ENCODE results near the gene RPL18. TPM values are rescaled to one million over a fixed set of nuclear protein-coding genes. Genes with fewer than 3 reads are reported as not detected.

Gene RPL18
- total and polyA plus RNA-seq, 2 experiments from 2014 or later: 659 to 1,266 TPM

DNA sequence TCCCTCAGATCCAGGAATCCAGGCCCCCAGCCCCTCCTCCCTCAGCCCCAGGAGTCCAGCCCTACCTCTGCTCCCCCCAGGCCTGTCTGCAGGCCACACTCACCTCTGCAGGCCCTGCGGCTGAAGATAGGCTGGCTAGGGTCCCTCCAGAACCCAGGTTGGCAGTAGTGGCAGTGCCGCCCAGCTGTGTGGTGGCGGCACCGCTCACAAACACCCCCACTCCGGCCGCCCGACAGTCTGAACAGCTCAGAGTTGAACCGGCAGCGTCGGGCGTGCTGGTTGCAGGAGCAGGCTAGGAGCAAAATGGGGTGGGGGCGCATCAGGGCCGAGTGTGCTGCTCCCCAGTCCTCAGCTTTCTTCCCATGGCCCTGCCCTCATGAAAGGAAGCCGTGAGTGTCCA, 45.5 kb upstream of the RPL18 start:
- H3K9ac ChIP-seq: no peak overlapping the region
- no peaks in the 10 kb centered on the region for H3K79me2 ChIP-seq (ENCODE audit: insufficient read depth)
- no peak overlapping the region for H2AFZ ChIP-seq
- H3K4me2 ChIP-seq (ENCODE audit: unreplicated experiment): no peak overlapping the region
- H3F3A ChIP-seq (ENCODE audit: insufficient read depth): no peaks in the 10 kb centered on the region
- H3K4me3 ChIP-seq: no peak overlapping the region
- no peak for TF ChIP-seq EZH2 (IDR thresholded peaks at IDR 0.05; ENCODE audit: insufficient read depth, poor library complexity, severe bottlenecking)
- H3K36me3 ChIP-seq (ENCODE audit: low read depth): no peaks in the 10 kb centered on the region
- H3K4me1 ChIP-seq (ENCODE audit: insufficient read depth): no peaks in the 10 kb centered on the region
- H3K9me2 ChIP-seq (ENCODE audit: insufficient read depth): no peaks in the 10 kb centered on the region
- no peaks in the 10 kb centered on the region for H4K20me1 ChIP-seq (ENCODE audit: insufficient read depth)
- no peaks in the 10 kb centered on the region for H3K27me3 ChIP-seq (replicated peaks; ENCODE audit: insufficient read depth)
- in situ Hi-C loops (cut with MboI): no loop called here
- H3K9me3 ChIP-seq (ENCODE audit: low read depth): no peaks in the 10 kb centered on the region
- no peak overlapping the region for H3K27ac ChIP-seq
- DNase-seq: no peak
- 78 to 84% methylated on average over 14 of the region's 14 CpGs for WGBS, 2 experiments (ENCODE audit: low coverage in 1 of 2, low lambda C conversion rate in 2 of 2, missing lambda C conversion rate in 2 of 2)

DNA sequence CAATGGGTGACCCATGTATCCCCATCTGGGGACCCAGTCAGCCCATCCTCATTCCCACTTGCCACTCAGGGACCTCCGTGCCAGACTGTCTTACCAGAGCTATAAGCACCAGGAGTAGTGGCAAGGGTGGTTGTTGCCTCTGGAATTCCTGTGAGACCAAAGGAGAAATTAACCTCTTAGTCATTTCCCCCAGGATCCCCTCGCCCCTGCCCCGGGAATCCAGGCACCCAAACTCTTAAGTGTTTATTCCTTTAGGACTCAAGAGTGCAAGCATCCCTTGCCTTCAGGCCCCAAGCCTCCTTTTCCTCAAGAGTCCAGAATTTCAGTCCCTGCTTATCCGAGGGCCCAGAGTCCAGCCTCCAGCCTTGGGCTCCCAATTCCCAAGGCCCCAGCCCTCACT, 44.7 kb upstream of the RPL18 start:
- in situ Hi-C loops (cut with MboI): no loop called here
- H4K20me1 ChIP-seq (ENCODE audit: insufficient read depth): no peaks in the 10 kb centered on the region
- no peak overlapping the region for H2AFZ ChIP-seq
- no peak overlapping the region for H3K27ac ChIP-seq
- H3K9me2 ChIP-seq (ENCODE audit: insufficient read depth): no peaks in the 10 kb centered on the region
- TF ChIP-seq EZH2phosphoT487 (IDR thresholded peaks at IDR 0.05; ENCODE audit: insufficient read depth, low read depth) (no peak), EZH2 (IDR thresholded peaks at IDR 0.05; ENCODE audit: insufficient read depth, poor library complexity, severe bottlenecking) (no peak)
- no peak overlapping the region for H3K4me3 ChIP-seq
- H3K27me3 ChIP-seq (replicated peaks; ENCODE audit: insufficient read depth): no peaks in the 10 kb centered on the region
- no peaks in the 10 kb centered on the region for H3K4me1 ChIP-seq (ENCODE audit: insufficient read depth)
- H3K4me2 ChIP-seq (ENCODE audit: unreplicated experiment): no peak overlapping the region
- DNase-seq: no peak
- H3K9ac ChIP-seq: no peak overlapping the region
- H3K79me2 ChIP-seq (ENCODE audit: insufficient read depth): no peaks in the 10 kb centered on the region
- no peaks in the 10 kb centered on the region for H3F3A ChIP-seq (ENCODE audit: insufficient read depth)
- H3K9me3 ChIP-seq (ENCODE audit: low read depth): no peaks in the 10 kb centered on the region
- WGBS, 2 experiments (ENCODE audit: low coverage in 1 of 2, low lambda C conversion rate in 2 of 2, missing lambda C conversion rate in 2 of 2): 58 to 65% methylated on average over 4 of the region's 4 CpGs
- no peaks in the 10 kb centered on the region for H3K36me3 ChIP-seq (ENCODE audit: low read depth)

DNA sequence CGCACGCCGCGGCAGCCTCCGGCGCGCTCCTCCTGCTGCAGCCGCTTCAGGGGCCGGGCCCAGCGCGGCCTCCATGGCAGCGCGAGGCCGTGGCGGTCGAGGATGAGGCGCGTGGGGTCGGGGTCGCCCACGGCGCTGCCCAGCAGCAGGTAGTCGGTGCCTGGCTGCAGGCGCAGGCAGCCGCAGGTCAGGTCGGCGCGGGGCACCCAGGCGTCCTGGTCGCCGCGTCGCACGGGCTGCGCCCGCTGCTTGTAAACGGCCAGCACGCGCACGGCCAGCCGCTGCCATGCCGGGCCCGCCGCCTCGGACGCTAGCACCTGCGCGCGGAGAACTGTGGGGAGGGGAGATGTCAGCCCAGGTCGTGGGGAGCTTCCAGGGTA, 42.7 kb upstream of the RPL18 start:
- no peaks in the 10 kb centered on the region for H4K20me1 ChIP-seq (ENCODE audit: insufficient read depth)
- in situ Hi-C loops (cut with MboI): no loop called here
- H3K9me3 ChIP-seq (ENCODE audit: low read depth): no peaks in the 10 kb centered on the region
- no peak overlapping the region for H2AFZ ChIP-seq
- no peaks in the 10 kb centered on the region for H3K27me3 ChIP-seq (replicated peaks; ENCODE audit: insufficient read depth)
- H3K79me2 ChIP-seq (ENCODE audit: insufficient read depth): no peaks in the 10 kb centered on the region
- TF ChIP-seq EZH2 (IDR thresholded peaks at IDR 0.05; ENCODE audit: insufficient read depth, poor library complexity, severe bottlenecking) (no peak), EZH2phosphoT487 (IDR thresholded peaks at IDR 0.05; ENCODE audit: insufficient read depth, low read depth) (no peak)
- peaks cover 4% of the 10 kb centered on the region; the same call in 1 of the 2 replicates for H3K4me1 ChIP-seq (ENCODE audit: insufficient read depth)
- H3K9me2 ChIP-seq (ENCODE audit: insufficient read depth): no peaks in the 10 kb centered on the region
- no peak overlapping the region for H3K4me2 ChIP-seq (ENCODE audit: unreplicated experiment)
- no peaks in the 10 kb centered on the region for H3K36me3 ChIP-seq (ENCODE audit: low read depth)
- WGBS, 2 experiments (ENCODE audit: low coverage in 1 of 2, low lambda C conversion rate in 2 of 2, missing lambda C conversion rate in 2 of 2): 91 to 95% methylated on average over 27 to 50 of the region's 50 CpGs
- no peak for DNase-seq
- no peak overlapping the region for H3K4me3 ChIP-seq
- H3F3A ChIP-seq (ENCODE audit: insufficient read depth): peaks cover 16% of the 10 kb centered on the region
- H3K9ac ChIP-seq: no peak overlapping the region
- H3K27ac ChIP-seq: no peak overlapping the region

DNA sequence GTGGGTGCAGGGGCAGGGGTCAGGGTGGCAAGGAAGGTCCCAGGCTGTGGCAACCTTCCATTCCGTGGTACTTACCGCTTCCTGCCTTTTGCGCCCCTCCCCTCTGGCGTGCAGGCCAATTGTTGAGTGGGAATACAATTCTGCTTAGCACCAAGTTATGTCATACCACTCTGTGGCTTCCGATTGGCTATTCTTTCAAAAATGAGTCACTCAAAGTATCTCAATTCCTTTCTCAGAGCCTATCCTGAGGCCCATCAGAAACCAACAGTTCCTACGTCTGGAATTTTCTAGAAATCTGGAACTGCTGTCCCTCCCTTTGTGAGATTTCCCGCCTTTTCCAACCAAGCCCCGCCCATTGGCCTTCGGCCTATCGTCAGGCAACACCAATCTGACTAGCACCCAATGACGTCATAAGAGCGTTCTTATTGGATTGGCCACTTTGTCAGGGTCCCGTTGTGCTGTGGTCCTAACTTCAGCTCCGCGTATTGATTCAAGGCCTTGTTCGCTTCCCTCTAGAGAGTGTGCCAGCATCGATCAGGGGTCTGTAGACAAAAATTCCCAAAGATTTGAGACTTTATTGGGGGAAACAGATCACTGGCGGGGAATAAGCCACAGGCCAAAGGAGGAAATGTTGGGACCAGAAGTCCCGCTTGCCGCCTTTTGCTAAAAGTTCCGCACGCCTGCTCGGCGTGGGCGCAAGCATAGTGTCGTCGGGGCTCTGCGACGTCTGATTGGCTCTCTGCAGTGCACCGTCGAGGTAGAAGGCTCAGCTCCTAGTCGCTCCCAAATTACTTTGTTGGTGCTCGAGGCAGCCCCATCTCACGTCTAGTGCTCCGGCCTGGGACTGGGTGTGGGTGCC, 42.1 kb upstream of the RPL18 start:
- in situ Hi-C loops (cut with MboI): no loop called here
- Histone ChIP-seq H3K4me1 (ENCODE audit: insufficient read depth) (peaks cover 5% of the 10 kb centered on the region; the same call in 1 of the 2 replicates), H3K9me3 (ENCODE audit: low read depth) (no peaks in the 10 kb centered on the region), H3K9me2 (ENCODE audit: insufficient read depth) (no peaks in the 10 kb centered on the region), H2AFZ (0 out of 2 replicates have a peak overlapping the region, but pooled peaks have one; percentile 13), H3K27ac (no peak overlapping the region), H3K9ac (no peak overlapping the region), H3K36me3 (ENCODE audit: low read depth) (no peaks in the 10 kb centered on the region), H4K20me1 (ENCODE audit: insufficient read depth) (no peaks in the 10 kb centered on the region), H3K4me2 (ENCODE audit: unreplicated experiment) (peak overlapping the region; percentile 45), H3F3A (ENCODE audit: insufficient read depth) (peaks cover 18% of the 10 kb centered on the region), H3K4me3 (no peak overlapping the region), H3K27me3 (replicated peaks; ENCODE audit: insufficient read depth) (no peaks in the 10 kb centered on the region), H3K79me2 (ENCODE audit: insufficient read depth) (no peaks in the 10 kb centered on the region)
- TF ChIP-seq EZH2phosphoT487 (IDR thresholded peaks at IDR 0.05; ENCODE audit: insufficient read depth, low read depth): no peak
- no peak for TF ChIP-seq EZH2 (IDR thresholded peaks at IDR 0.05; ENCODE audit: insufficient read depth, poor library complexity, severe bottlenecking)
- peak; percentile 84 for DNase-seq
- 63 to 65% methylated on average over 35 of the region's 35 CpGs for WGBS, 2 experiments (ENCODE audit: low coverage in 1 of 2, low lambda C conversion rate in 2 of 2, missing lambda C conversion rate in 2 of 2)
